ENCODE data around the gene TULP1.
A peak's percentile ranks its signal among the peaks of the same experiment; 100 is the strongest.
"Not testable (repeated sequence)": the region's sequence is repeated elsewhere in the genome, so short reads cannot be mapped to it uniquely, and the experiment has no call there.

The TULP1 gene

DNA sequence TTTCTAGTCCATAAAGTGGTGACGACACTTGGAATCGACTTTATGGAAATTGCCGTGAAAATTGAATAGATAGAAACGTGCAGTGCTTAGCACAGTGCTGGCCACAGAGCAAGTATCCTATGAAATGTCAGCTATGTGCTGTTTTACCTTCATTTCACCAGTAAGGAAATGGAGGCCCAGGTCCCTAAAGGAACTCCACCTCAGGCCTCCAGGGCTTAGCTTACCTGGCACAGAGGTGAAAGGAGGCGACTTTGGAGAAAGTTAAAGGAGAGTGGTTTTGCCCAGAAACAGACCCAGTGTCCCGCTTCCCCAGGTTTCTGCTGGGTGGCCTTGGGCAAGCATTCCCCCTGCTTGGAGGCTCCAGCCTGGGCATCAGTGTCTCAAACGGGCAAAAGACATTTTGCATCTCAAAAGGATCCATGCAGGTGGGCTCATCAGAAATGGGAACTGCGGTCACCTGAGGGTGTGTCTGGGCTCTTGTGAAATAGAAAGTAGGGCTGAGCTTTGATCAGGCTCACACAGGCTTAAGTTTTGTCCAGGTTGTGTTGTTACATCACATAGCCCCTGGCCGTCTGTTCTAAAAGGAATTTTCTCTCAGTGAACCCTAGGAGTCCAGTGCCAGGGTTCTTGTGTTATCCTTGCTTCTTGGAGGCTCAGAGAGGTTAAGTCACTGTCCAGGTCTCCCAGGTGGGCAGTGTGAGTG lies 6.8 kb upstream of the TULP1 start:
- no peak for DNase-seq

DNA sequence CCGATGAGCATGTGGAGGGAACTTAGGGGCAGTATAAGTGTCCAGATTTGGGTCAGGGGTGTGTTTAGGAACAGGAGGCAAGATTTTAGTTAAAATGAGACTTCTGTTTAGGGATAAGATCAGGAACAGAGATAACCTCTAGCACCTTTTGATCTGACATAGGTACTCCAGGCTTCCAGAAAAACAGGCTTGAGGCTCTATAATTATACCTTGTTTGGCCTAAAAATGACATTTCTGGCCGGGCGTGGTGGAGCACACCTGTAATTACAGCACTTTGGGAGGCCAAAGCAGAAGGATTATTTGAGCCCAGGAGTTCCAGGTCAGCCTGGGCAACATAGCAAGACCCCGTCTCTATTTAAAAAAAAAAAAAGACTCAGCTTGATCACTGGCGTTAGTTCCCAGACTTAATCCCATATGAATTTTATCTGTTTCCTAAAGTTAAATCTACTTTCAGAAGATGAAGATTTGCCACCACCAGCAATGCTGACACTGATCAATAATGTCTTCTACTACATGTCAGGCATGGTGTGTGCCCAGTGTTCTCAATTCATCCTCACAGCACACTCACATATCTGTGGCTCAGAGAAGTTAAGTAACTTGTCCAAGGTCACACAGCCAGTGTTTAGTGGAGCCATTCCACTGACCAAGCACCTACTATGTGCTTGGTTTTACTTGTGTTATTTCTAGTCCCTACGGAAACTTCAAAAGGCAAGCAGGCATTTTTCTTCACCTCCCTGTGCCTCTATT lies 6.0 kb upstream of the TULP1 start:
- no peak for DNase-seq

DNA sequence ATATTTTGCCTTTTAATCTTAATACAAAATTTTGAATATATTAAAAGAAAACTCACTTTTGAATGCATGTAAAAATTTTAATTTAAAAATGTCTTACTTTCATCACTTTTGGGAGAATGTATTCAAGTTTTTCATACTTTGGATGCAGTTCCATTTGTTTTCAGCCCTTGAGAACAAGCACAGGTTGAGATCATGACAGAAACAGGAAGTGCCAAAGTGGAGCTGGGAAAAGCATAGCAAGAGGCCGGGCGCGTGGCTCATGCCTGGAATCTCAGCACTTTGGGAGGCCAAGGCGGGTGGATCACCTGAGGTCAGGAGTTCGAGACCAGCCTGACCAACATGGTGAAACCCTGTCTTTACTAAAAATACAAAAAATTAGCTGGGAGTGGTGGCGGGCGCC lies 5.3 kb upstream of the TULP1 start:
- DNase-seq, result not testable (repeated sequence)

DNA sequence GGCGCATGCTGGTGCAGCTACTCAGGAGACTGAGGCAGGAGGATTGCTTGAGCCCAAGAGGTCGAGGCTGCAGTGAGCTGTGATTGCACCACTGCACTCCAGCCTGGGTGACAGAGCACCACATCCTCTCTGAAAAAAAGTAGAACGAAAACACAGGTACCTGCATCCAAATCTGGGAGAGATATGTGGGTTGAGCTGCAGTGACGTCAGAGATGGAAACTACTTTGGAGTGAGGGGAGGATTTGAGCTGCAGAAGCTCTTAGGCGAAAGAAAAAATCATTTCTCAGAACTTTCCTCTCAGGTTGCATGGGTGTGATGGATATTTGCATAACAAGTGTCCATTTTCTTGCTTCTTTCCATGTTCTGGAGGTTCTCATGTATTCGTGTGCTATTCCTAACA lies 4.0 kb upstream of the TULP1 start:
- DNase-seq, result no peak

DNA sequence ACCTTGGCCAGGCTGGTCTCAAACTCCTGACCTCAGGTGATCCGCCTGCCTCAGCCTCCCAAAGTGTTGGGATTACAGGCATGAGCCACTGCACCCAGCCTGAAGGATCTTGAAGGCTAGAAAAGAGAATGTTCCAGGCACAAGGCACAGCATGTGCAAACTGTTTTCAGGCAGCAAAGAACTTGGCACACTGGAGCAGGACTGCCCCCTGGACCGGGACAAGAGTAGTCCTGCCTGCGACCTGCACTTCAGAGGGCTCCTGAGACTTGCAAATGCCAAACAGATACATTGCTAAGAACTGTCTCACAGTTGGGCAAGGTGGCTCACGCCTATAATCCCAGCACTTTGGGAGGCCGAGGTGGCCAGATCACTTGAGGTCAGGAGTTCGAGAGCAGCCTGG lies 3.2 kb upstream of the TULP1 start:
- not testable (repeated sequence) for DNase-seq

DNA sequence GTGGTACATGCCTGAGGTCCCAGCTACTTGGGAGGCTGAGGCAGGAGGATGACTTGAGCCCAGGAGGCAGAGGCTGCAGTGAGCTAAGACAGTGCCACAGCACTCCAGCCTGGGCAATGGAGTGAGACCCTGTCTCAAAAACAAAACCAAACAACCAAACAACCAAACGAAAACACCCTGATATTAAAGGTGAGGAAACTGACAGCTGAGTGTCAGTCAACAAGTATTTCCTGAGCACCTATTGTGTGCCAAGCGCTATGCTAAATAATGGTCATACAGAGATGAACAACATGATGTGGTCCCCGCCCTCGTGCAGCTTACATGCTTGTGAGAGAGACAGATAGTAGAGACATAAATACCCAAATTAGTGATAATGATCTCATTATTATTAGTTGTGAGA lies 1.9 kb upstream of the TULP1 start:
- no peak for DNase-seq

DNA sequence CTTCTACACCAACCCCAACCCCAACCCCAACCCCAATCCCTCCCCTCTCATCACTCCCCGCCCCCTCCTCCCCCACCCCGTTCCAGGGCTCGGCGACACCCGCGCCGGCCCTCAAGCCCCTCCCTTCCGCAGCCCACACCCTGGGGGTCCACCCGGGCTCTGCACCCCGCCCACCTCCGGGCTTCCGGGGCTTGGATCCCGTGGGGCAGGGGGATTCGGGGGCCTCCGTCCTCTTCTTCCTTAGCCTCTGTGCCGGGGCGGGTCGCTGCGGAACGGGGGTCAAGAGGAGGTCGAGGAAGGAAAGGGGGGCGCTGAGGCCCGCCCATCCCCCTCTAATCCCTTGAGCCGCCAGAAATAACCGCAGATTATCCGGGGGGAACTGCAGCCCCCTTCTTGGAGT lies 690 bp downstream of the TULP1 start:
- DNase-seq, result no peak

DNA sequence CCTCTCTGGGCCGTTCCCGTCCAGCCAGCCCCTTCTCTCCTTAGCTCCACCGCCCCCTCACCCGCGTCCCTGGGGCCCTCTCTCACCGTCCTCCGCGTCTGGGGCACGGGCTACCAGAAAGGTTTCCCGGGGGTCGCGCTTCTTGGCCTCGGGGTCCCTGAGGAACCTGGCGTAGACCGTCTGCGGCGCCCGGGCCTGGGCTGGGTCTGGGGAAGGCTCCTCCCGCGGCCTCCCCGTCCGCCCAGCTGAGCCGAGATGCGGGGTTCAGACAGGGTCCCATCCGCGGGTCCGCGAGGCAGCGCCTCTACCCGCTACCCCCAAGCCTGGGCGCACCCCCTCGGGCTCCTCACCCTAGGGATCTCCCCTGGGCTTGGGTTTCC lies 1.1 kb downstream of the TULP1 start:
- DNase-seq, result no peak

DNA sequence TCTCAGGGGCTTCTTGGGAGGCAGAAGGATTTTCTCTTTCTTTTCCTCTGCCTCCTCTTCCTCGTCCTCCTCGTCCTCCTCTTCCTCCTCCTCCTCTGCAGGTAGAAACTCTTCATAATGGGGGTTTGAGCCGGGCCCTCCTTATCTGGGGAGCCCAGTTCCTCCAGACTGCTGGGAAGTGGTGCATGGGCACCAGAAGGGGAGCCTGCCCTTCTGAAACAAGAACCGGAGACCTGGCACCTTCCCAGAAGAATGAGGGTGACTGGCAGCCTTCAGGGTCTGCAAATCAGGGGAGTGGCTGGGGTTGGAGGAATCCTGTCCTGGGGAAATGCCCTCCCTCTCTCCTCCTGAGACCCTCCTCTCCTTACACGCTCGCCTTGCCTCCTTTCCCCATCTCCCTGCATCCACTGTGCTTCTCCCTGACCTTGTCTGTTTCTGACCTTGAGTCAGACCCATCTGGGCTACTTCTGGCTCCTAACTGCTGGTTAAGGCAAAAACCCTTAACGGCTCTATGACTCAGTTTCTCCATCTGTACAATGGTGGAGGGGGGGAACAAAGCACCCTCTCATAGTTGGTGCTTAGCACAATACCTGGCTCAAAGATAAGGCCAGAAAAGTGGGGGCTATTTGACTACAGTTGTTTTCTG lies 1.7 kb downstream of the TULP1 start:
- no peak for DNase-seq

DNA sequence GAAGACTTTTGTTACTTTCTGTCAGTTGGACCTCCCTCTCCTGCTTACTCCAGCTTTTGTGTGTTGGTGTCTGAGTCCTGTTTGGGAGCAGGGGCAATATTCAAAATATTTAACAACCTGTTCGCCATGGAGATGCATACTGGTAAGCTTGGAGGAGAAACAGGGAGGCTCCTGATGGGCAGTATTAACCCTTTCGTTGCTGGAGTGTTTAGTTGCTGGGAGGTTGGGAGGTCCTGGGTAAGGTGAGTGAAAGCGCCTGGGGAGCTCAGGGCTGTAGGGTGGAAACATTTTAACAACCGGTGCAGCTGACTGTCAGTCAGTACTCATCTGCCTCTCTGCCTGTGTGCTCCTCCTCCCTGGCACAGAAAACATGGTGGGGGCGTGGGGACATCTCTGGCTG lies 4.2 kb downstream of the TULP1 start:
- DNase-seq, result no peak

DNA sequence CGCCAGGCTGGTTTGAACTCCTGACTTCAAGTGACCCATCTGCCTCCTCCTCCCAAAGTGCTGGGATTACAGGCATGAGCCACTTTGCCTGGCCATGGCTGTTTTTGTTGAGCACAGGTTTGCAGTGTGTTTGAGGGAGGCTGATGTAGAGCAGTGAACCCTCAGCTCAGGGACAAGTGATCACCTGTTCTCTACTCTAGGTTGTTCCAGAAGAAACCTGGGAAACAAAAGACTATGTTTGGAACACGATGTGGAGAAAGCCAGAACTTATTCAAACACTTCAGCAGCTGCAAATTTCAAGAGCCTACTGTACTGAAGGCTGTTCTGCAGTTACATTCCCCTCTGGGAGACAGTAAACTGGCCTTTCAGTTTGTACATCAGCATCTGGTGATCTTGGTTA lies 4.7 kb downstream of the TULP1 start:
- DNase-seq, result no peak

DNA sequence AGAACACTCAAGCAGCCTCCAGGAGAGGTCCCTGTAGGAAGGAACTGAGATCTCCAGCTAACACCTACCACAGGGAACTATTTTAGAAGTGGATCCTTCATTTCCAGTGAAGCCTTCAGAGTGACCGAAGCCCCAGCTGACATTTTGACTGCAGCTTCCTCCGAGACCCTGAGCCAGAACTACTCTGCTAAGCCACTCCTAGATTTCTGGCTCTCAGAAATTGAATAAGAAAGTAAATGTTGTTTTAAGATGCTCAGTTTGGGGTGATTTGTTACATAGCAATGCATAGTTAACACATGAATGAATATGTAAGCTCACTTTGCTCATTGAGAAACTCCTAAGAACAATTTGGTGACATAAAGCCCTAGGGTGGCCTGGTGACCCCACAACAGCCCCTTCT lies 5.5 kb downstream of the TULP1 start:
- no peak for DNase-seq

DNA sequence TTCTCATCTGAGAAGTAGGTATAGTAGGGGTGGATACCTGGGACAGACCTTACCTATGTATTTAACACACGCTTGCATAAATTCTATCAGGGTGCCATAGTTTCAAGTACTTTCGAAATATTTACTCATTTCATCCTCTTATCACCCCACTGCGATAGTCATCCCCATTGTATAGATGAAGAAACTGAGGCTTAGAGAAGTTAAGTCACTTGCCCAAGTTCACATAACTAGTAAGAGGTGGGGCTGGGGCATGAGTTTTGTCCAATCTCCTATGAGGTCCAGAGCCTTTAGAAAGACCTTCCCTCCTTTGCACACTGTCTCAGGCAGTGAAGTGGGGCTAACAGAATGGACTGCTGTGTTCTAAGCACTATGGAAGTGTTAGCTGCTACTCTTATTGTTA lies 6.2 kb downstream of the TULP1 start:
- DNase-seq, result no peak

DNA sequence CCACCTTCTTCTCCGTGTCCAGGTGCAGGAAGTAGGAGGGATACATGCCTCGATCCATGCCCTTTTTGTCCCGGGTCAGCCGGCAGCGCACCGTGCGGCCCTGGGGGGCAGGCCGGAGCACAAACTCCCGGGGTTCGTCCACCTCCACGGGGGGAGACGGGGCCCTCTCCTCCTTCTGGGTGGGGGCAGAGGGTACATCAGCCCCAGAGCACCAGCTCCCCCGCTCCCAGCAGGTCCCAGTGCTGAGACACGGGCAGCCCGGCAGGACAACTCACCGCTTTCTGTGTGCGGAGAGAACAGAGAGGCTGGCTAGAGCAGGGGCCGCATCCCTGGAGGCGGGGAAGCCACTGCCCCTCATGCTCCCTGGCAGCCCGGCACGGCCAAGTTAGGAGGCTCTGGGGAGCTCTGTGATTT lies 6.7 kb downstream of the TULP1 start:
- no peak for DNase-seq

DNA sequence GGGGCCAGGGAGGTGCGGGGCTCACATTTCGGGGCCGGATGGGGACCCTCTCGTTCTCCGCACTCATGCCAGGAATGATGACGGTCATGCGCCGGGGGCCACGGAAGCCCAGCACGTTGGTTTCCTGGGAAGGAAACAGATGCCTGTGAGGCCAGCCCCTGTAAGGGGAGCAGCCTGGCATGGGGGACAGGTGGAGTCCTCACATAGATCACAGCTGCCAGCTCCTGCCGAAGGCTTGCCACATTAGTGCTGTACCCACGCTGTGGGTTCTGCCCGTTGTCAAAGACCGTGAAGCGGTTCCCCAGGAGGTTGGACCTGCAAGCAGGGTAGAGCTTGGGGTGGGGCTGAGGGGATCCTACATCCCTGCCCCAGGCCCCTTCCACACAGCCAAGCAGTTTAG lies 9.2 kb downstream of the TULP1 start:
- no peak for DNase-seq

DNA sequence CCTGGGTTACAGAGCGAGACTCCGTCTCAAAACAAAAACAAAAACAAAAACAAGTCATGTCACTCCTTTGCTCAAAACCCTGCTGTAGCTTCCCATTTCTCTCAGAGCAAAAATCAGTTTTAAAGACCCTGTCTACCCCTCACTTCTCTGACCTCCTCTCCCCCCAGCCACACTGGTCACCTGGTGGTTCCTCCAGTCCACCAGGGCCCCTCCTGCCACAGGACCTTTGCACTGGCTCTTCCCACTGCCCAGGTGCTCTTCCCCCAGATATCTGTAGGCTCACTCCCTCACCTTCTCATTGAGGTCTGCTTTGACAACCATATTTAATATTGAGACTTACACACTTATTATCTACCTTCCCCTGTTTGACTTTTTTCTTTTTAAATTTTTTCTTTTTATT lies 10.9 kb downstream of the TULP1 start:
- no peak for DNase-seq

DNA sequence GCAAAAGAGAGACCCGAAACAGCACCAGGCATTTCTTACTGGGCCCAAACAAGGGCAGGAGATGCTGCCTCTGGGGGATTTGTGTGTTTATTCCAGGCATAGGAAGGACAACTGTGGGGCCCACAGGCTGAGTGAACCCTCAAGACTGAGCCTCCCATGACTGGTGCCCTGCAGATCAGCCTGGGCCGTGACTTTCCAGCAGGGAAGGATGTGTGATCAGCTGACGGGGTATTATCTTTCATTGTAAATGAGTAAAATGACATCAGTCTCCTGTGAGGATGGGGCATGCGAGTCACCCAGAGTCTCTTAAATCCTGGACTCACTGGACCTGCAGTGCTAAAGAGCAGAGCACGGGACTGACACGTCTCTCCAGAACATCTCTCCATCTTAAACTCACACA lies 11.9 kb downstream of the TULP1 start:
- peak; percentile 78 for DNase-seq

DNA sequence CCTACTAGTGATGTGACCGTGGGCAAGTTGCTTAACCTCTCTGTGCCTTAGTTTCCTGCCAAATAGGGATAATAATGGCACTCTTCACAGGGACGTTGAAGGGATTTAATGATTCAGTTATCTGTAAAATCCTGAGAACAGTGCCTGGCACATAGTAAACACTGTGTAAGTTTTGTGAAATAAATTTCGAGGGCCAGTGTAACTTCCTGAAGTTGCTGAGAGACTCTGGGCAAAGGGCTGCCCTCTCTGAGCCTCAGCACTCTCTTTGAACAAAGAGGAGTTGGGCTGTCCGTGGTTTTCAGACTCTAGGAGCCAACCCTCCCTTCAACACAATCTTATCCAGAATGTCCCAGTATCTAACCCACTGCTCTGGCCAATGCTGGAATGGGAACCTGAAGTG lies 13.3 kb downstream of the TULP1 start:
- no peak for DNase-seq

DNA sequence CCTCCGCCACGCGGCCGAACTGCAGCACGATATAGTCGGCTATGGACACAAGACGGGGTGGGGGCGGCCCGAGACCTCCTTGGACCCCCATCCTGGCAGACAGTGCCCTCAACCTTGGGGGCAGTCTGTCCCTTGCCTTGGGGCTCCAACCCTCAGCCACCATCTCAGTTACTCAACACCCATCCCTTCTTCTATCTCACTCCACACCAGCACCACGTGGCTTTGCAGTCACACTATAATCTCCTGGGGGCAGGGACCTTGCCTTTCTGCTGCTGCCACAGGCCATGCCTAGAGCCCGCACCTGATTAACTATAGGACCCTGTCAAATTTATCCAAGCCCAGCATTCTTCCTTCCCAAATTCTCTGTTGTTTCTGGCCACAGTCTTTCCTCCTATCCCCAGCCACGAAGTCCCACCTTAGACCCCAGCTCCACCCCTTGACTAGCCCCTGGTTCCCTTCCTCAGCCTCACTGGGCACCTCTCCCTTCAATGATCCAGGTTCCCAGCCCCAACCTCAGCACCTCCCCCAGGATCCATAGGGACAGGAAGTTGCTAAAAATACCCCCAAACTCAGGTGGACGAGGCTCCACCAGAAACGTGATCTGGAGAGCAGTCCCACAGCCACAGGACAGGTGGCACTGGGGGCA lies 14.2 kb downstream of the TULP1 start:
- DNase-seq, result no peak

DNA sequence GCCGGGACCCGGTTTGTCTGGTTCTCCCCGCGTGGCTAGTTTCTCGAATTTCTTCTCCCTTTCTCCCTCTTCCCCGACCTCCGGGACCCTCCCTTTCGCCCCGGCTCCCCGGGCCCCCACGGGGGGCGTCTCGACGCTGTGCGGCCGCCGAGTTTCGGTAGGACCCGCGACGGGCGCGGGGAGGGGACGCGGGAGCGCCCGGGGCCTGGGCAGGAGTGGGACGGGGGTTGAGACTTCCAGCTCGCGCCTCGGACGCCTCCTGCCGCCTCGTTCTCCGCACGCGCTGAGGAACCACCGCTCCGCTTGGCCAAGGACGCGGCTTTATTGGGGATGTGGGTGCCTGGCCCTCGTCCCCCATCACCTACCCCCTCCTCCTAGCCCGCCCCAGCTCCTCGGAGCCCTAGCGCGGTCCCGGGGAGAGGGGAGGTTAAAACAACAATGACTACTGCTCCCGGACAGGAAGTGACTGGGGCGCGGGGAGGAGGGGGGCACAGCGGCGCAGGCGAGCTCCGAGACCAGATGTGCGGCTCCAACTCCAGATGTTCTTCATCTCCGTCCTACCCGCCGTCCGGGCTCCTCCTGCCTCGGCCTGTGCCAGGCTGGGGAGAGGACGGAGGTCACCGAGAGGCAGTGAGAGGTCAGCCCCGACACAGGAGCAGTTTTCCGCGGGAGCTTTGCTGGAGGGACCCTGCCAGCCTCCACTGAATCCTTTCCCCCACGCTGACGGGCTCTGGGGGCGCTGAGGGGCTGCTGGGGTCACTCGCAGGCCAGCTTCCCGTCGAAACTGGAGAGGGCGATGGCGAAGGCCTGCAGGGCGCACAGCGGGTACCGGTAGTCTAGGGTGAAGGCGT lies 14.9 kb downstream of the TULP1 start:
- DNase-seq, result peak; percentile 88

DNA sequence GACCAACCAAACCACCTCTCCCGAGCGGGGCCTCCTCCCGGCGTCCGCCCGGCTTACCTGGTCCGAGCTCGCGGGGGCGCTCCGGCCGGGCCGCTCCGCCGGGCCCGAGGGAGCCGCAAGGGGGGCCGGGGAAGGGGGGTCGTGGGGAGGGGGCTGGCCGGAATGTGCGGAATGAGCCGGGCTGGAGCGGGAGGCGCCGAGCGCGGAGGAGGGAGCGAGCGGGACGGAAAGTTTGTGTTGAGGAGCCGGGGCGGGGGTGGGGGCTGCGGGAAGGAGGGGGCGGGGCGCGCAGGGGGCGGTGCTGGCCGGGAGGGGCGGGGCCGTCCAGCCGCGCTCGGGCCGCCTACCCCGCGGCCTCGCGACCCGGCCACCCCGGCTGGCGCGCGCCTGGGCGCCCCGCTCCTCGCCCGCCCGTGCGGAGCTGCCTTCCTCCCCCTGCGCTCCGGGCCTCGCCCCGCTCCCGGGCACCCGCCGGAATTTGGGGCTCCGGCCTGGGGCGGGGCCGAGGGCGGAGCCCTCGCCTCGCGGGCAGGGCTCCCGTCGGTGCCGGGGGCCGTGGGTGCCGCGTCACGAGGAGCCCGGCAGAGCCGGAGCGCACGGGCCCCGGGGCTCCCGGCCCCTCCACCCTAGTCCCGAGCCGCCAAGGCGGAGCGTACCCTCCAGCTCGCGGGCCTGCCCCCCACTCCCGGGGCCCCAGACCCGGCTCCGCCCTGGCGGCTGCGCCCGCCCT lies 15.7 kb downstream of the TULP1 start, which contains the start of gene TEAD3:
Gene TEAD3, minus strand, starts transcription at position 239 of the 730 bp plus-strand sequence.
- DNase-seq, result peak; percentile 86
